Loucy (cell line): ENCODE data around the gene SPTLC3.

Source experiments
- H2AFZ ChIP-seq: fragments of 200-600 bp; sonication (generic); 2 replicates; pipeline ENCODE4 v1.6.0; 2016; ENCODE audit warnings: antibody characterized with exemption, mild to moderate bottlenecking, low read length, moderate library complexity
- H3F3A ChIP-seq: fragments of 200-600 bp; 2 replicates; pipeline ENCODE4 v1.6.0; 2016; ENCODE audit warnings: antibody characterized with exemption, low read depth, mild to moderate bottlenecking
- H3K27me3 ChIP-seq: fragments of 200-600 bp; sonication (generic); 2 replicates; pipeline ENCODE4 v1.6.1; 2014; ENCODE audit warnings: low read length, mild to moderate bottlenecking; ENCODE audit not compliant: insufficient read depth, poor library complexity, severe bottlenecking
- H3K36me3 ChIP-seq: fragments of 200-600 bp; sonication (generic); 2 replicates; pipeline ENCODE4 v1.6.1; 2016; ENCODE audit warnings: low read length; ENCODE audit not compliant: insufficient read depth
- H3K4me1 ChIP-seq: fragments of 200-600 bp; sonication (generic); 2 replicates; pipeline ENCODE4 v1.5.1; 2014; ENCODE audit warnings: low read length, mild to moderate bottlenecking; ENCODE audit not compliant: insufficient read depth, poor library complexity, severe bottlenecking
- H3K4me2 ChIP-seq: fragments of 200-600 bp; sonication (generic); 2 replicates; pipeline ENCODE4 v1.6.0; 2014; ENCODE audit warnings: antibody characterized with exemption, low read length, low read depth, mild to moderate bottlenecking; ENCODE audit not compliant: poor library complexity, severe bottlenecking
- H3K4me3 ChIP-seq: fragments of 200-600 bp; sonication (generic); 2 replicates; pipeline ENCODE4 v1.5.1; 2014; ENCODE audit warnings: low read length, mild to moderate bottlenecking, mixed read lengths; ENCODE audit not compliant: poor library complexity, severe bottlenecking
- H3K79me2 ChIP-seq: fragments of 200-600 bp; sonication (generic); 2 replicates; pipeline ENCODE4 v1.6.1; 2014; ENCODE audit warnings: low read length; ENCODE audit not compliant: insufficient read depth
- H3K9ac ChIP-seq: fragments of 200-600 bp; sonication (generic); 2 replicates; pipeline ENCODE4 v1.6.0; 2014; ENCODE audit warnings: mild to moderate bottlenecking, low read depth, low read length, moderate library complexity; ENCODE audit not compliant: poor library complexity, severe bottlenecking
- H3K9me2 ChIP-seq: fragments of 200-600 bp; sonication (generic); replicated peaks from 2 replicates; pipeline ENCODE4 v1.6.1; 2016; ENCODE audit warnings: low read depth, low read length, mixed read lengths
- H3K9me3 ChIP-seq: fragments of 200-600 bp; sonication (generic); 2 replicates; pipeline ENCODE4 v1.6.1; 2014; ENCODE audit warnings: mild to moderate bottlenecking, antibody characterized with exemption, low read length, low read depth; ENCODE audit not compliant: insufficient read depth
- H4K20me1 ChIP-seq: fragments of 200-600 bp; sonication (generic); 2 replicates; pipeline ENCODE4 v1.6.0; 2014; ENCODE audit warnings: antibody characterized with exemption, low read length, mild to moderate bottlenecking; ENCODE audit not compliant: insufficient read depth, poor library complexity, severe bottlenecking
- CTCF ChIP-seq: fragments of 200-600 bp; sonication (generic); conservative IDR thresholded peaks from 2 replicates; pipeline ENCODE4 v1.5.1; 2014; ENCODE audit warnings: mild to moderate bottlenecking, antibody characterized with exemption, low read length
- EZH2phosphoT487 ChIP-seq: fragments of 200-600 bp; IDR thresholded peaks from 2 replicates; pipeline ENCODE4 v1.6.1; 2018; ENCODE audit warnings: antibody characterized with exemption, mild to moderate bottlenecking, moderate library complexity, borderline replicate concordance

Gene SPTLC3

DNA sequence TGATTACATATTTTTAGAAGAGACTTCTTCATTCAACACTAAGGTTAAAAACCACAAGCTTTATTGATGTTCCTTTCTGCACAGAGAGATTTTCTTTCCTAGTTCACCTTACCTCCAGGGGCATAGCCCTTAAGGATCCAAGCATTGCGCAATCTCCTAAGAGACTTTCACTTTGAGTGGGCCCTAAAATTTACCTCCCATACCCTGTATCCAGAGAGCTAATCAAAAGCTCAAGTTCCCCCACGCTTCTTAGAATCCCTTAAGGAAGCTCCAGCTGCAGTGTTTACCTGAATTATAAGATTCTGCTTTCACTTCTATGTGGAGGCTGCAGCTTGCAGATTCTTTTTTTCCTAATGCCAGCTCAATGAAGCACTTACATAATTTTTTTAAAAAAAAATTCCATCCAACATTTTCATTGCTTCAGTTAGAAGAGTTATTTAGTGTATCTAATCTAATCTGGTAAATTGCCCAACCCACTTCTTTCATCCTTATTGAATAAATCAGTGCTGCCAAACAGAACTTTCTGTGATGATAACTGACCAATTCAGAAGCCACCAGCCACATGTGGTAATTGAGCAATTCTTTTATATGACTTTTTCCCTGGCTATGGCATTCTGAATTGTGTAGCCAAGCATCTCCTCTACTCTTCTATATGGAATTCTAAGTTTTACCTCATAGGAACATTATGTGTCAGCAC, 24.6 kb upstream of the SPTLC3 start:
- Histone ChIP-seq H3K79me2 (no peaks in the 10 kb centered on the region), H4K20me1 (no peaks in the 10 kb centered on the region), H3K27me3 (no peaks in the 10 kb centered on the region), H3K9me2 (no peaks in the 10 kb centered on the region), H3K9ac (no peak overlapping the region), H2AFZ (no peak overlapping the region), H3K4me2 (no peak overlapping the region), H3F3A (no peaks in the 10 kb centered on the region), H3K36me3 (no peaks in the 10 kb centered on the region), H3K4me1 (no peaks in the 10 kb centered on the region), H3K4me3 (no peak overlapping the region), H3K9me3 (no peaks in the 10 kb centered on the region)
- no peak for TF ChIP-seq CTCF
- TF ChIP-seq EZH2phosphoT487, result no peak

- no peaks in the 10 kb centered on the region for H3K36me3 ChIP-seq
- no peaks in the 10 kb centered on the region for H4K20me1 ChIP-seq
- no peaks in the 10 kb centered on the region for H3K9me2 ChIP-seq
- H3K9me3 ChIP-seq, result no peaks in the 10 kb centered on the region
- H3K27me3 ChIP-seq, result no peaks in the 10 kb centered on the region
- no peaks in the 10 kb centered on the region for H3F3A ChIP-seq
- H3K4me1 ChIP-seq, result no peaks in the 10 kb centered on the region
- H3K4me3 ChIP-seq, result no peak overlapping the region
- no peak overlapping the region for H3K4me2 ChIP-seq
- no peaks in the 10 kb centered on the region for H3K79me2 ChIP-seq
- TF ChIP-seq CTCF, result no peak
- TF ChIP-seq EZH2phosphoT487, result no peak
- no peak overlapping the region for H3K9ac ChIP-seq
- H2AFZ ChIP-seq, result no peak overlapping the region
Observed at GRCh38 chr20:12984863-12985262, 23.9 kb upstream of the SPTLC3 start.

GRCh38 chr20:12987261-12987660, 21.5 kb upstream of the SPTLC3 start:
- H2AFZ ChIP-seq, result no peak overlapping the region
- no peaks in the 10 kb centered on the region for H3F3A ChIP-seq
- no peaks in the 10 kb centered on the region for H3K4me1 ChIP-seq
- H4K20me1 ChIP-seq, result no peaks in the 10 kb centered on the region
- no peak for TF ChIP-seq EZH2phosphoT487
- TF ChIP-seq CTCF, result no peak
- no peaks in the 10 kb centered on the region for H3K9me2 ChIP-seq
- H3K4me3 ChIP-seq, result no peak overlapping the region
- H3K36me3 ChIP-seq, result no peaks in the 10 kb centered on the region
- H3K9me3 ChIP-seq, result no peaks in the 10 kb centered on the region
- no peak overlapping the region for H3K9ac ChIP-seq
- no peak overlapping the region for H3K4me2 ChIP-seq
- H3K79me2 ChIP-seq, result no peaks in the 10 kb centered on the region
- no peaks in the 10 kb centered on the region for H3K27me3 ChIP-seq
